Tibial artery (tissue), 4 donors: ENCODE results near the gene SKAP1.

ENCODE experiments used
- DNase-seq, 2 donors: peaks; one replicate each; pipeline ENCODE4 v3.0.0-alpha.2; 2019
- H3K27ac ChIP-seq, 2 donors: fragments of 200-600 bp; sonication (generic) in 1 of 2; 1 replicate in 1 of 2; 2 replicates in 1 of 2; pipeline ENCODE4 v1.5.1; 2018 to 2019; ENCODE audit warnings: mild to moderate bottlenecking in 1 of 2
- H3K27me3 ChIP-seq, 2 donors: fragments of 200-600 bp; sonication (generic) in 1 of 2; one replicate each; pipeline versions ENCODE4 v1.5.1 to v1.6.0; 2016 to 2019
- H3K36me3 ChIP-seq, 3 donors: fragments of 200-600 bp; sonication (generic) in 2 of 3; one replicate each; pipeline ENCODE4 v1.5.1; 2016 to 2019; ENCODE audit warnings: mild to moderate bottlenecking in 2 of 3
- H3K4me1 ChIP-seq, 4 donors: fragments of 200-600 bp; sonication (generic) in 2 of 4; 1 replicate in 3 of 4; 2 replicates in 1 of 4; pipeline ENCODE4 v1.5.1; 2016 to 2019
- H3K4me3 ChIP-seq, 2 donors: fragments of 200-600 bp; sonication (generic) in 1 of 2; 1 replicate in 1 of 2; 2 replicates in 1 of 2; pipeline ENCODE4 v1.5.1; 2018 to 2019; ENCODE audit warnings: mild to moderate bottlenecking in 2 of 2
- H3K9me3 ChIP-seq, 3 donors: fragments of 200-600 bp; sonication (generic) in 1 of 3; one replicate each; pipeline ENCODE4 v1.5.1; 2016 to 2019
- CTCF ChIP-seq, 2 experiments: fragments of 200-600 bp in 1 of 2; fragments of 450-650 bp in 1 of 2; IDR thresholded peaks; one replicate each; pipeline ENCODE4 v1.5.1; 2017 to 2019; ENCODE audit warnings: antibody characterized with exemption in 2 of 2, mild to moderate bottlenecking in 1 of 2, moderate library complexity in 1 of 2
- intact Hi-C: fragments of 100-400 bp; cut with DNase I; formaldehyde crosslinking; loops from one replicate; pipeline ENCODE4 v1.15.0; 2023; ENCODE audit warnings: low total_unique reads

Gene SKAP1

GRCh38 chr17:48084932-48085331 lies 345.1 kb downstream of the SKAP1 start:
- H3K4me3 ChIP-seq = no peak overlapping the region
- no peaks in the 10 kb centered on the region for H3K27me3 ChIP-seq
- H3K27ac ChIP-seq = no peak overlapping the region
- peaks cover 0 to 17% (median 11%) of the 10 kb centered on the region in 4 donors for H3K4me1 ChIP-seq
- intact Hi-C loops = no loop called here
- DNase-seq = no peak
- no peak for TF ChIP-seq CTCF (IDR thresholded peaks at IDR 0.05)
- H3K9me3 ChIP-seq = no peaks in the 10 kb centered on the region
- no peaks in the 10 kb centered on the region for H3K36me3 ChIP-seq
